ENCODE measurements around the gene EPB41L4B.

GRCh38 chr9:109311731-109312130, 9.1 kb downstream of the EPB41L4B start:
- no peak for TF ChIP-seq ISL1 (CRISPR knock-in tag; IDR thresholded peaks at IDR 0.05)
- no peak for TF ChIP-seq RARB (CRISPR knock-in tag; IDR thresholded peaks at IDR 0.05)
- TF ChIP-seq ESRRG (CRISPR knock-in tag; IDR thresholded peaks at IDR 0.05): no peak
- TF ChIP-seq ZFP30 (CRISPR knock-in tag; IDR thresholded peaks at IDR 0.05): no peak
- no peak for TF ChIP-seq CREB5 (CRISPR knock-in tag; IDR thresholded peaks at IDR 0.05; ENCODE audit: low read depth)
- TF ChIP-seq ZNF70 (CRISPR knock-in tag; IDR thresholded peaks at IDR 0.05): no peak
- TF ChIP-seq ZFP3 (CRISPR knock-in tag; IDR thresholded peaks at IDR 0.05): no peak
- TF ChIP-seq GLIS3 (CRISPR knock-in tag; IDR thresholded peaks at IDR 0.05): no peak
- no peak for TF ChIP-seq TCF4 (CRISPR knock-in tag; IDR thresholded peaks at IDR 0.05; ENCODE audit: borderline replicate concordance)
- TF ChIP-seq SNAI2 (CRISPR knock-in tag; IDR thresholded peaks at IDR 0.05): no peak
